ENCODE results near the gene LGI2. TPM values are rescaled to one million over a fixed set of nuclear protein-coding genes. Genes with fewer than 3 reads are reported as not detected.

The LGI2 gene
- total and polyA plus RNA-seq, 2 of the 8 experiments (the other 6 are each of a cell fraction or from before 2014, with no cell fraction given) = 2.3 to 4.0 TPM

GRCh38 chr4:25019501-25019900 is 11.2 kb downstream of the LGI2 start:
- no peak overlapping the region for H3K14ac ChIP-seq (ENCODE audit: insufficient read length)
- no peak overlapping the region for H2AFZ ChIP-seq (ENCODE audit: low read length)
- H3K27ac ChIP-seq (ENCODE audit: low read depth, low read length) = no peak overlapping the region
- no peaks in the 10 kb centered on the region for H3K9me3 ChIP-seq (ENCODE audit: insufficient read depth in 2 of 2, low read depth in 1 of 2, low read length in 1 of 2)
- H4K8ac ChIP-seq (ENCODE audit: extremely low read depth, insufficient read depth, low read length) = no peak overlapping the region
- H2BK15ac ChIP-seq (ENCODE audit: low read length) = no peak overlapping the region
- H3K56ac ChIP-seq (replicated peaks; ENCODE audit: insufficient read length, low read depth, low read length) = no peak overlapping the region
- no peaks in the 10 kb centered on the region for H3K4me1 ChIP-seq (replicated peaks in 1 of 4; ENCODE audit: control insufficient read depth in 3 of 4, insufficient read depth in 4 of 4, low read length in 3 of 4)
- H4K20me1 ChIP-seq (replicated peaks in 1 of 2; ENCODE audit: control insufficient read depth in 1 of 2, insufficient read depth in 2 of 2, low read length in 2 of 2) = no peaks in the 10 kb centered on the region
- H3K23ac ChIP-seq (ENCODE audit: insufficient read length) = no peak overlapping the region
- H2BK12ac ChIP-seq (ENCODE audit: low read depth, low read length) = no peak overlapping the region
- ChIA-PET POLR2A (ENCODE audit: partially characterized antibody) (no interaction called here), CTCF (ENCODE audit: partially characterized antibody) (no interaction called here)
- no peak overlapping the region for H4K91ac ChIP-seq (replicated peaks; ENCODE audit: insufficient read length, low read length)
- H3K9ac ChIP-seq (replicated peaks in 1 of 4; ENCODE audit: extremely low read depth in 1 of 4, low read depth in 3 of 4, low read length in 3 of 4) = no peak overlapping the region
- H2BK20ac ChIP-seq (ENCODE audit: low read length) = no peak overlapping the region
- no peak overlapping the region for H3K4ac ChIP-seq (replicated peaks; ENCODE audit: insufficient read length, low read depth, low read length)
- H3K4me3 ChIP-seq (ENCODE audit: extremely low read depth in 1 of 4, insufficient read depth in 2 of 4, low read depth in 3 of 4, low read length in 4 of 4) = no peak overlapping the region
- 89% methylated on average over 2 of the region's 2 CpGs; no CpG with 5 or more reads in 1 of the 2 experiments for WGBS, 2 experiments (ENCODE audit: extremely low coverage in 1 of 2, insufficient coverage in 1 of 2, insufficient read length in 1 of 2, insufficient replicate concordance in 2 of 2, low coverage in 1 of 2, low lambda C conversion rate in 2 of 2, missing lambda C conversion rate in 1 of 2)
- FAIRE-seq (no peak), DNase-seq (ENCODE audit: low read depth in 1 of 2, low spot score in 2 of 2) (no peak)
- no peaks in the 10 kb centered on the region for H3K79me1 ChIP-seq (ENCODE audit: low read depth, low read length)
- H3K27me3 ChIP-seq (replicated peaks in 1 of 4; ENCODE audit: control insufficient read depth in 3 of 4, extremely low read depth in 1 of 4, insufficient read depth in 3 of 4, low read length in 3 of 4) = no peaks in the 10 kb centered on the region
- no peaks in the 10 kb centered on the region for H3K36me3 ChIP-seq (ENCODE audit: control insufficient read depth in 2 of 4, insufficient read depth in 4 of 4, low read length in 3 of 4)
- no peak overlapping the region for H2BK5ac ChIP-seq (ENCODE audit: low read depth, low read length)
- H2AK5ac ChIP-seq (ENCODE audit: low read depth, low read length) = no peak overlapping the region
- H4K5ac ChIP-seq (ENCODE audit: insufficient read length, low read depth, low read length) = no peak overlapping the region
- no peaks in the 10 kb centered on the region for H3K23me2 ChIP-seq (ENCODE audit: low read depth, low read length)
- H3K4me2 ChIP-seq (ENCODE audit: insufficient read depth in 1 of 2, low read depth in 2 of 2, low read length in 2 of 2) = no peak overlapping the region
- TF ChIP-seq SP2 (IDR thresholded peaks at IDR 0.05; ENCODE audit: low read length) (no peak), CBX8 (IDR thresholded peaks at IDR 0.05; ENCODE audit: borderline replicate concordance, low read depth, low read length) (no peak), GABPA (IDR thresholded peaks at IDR 0.05; ENCODE audit: borderline replicate concordance, insufficient read depth, low read length) (no peak), SIX5 (IDR thresholded peaks at IDR 0.05; ENCODE audit: low read depth, low read length) (no peak)
- TF ChIP-seq, protein P1, sequence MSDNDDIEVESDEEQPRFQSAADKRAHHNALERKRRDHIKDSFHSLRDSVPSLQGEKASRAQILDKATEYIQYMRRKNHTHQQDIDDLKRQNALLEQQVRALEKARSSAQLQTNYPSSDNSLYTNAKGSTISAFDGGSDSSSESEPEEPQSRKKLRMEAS (IDR thresholded peaks at IDR 0.05) = no peak
- no peak overlapping the region for H2BK120ac ChIP-seq (replicated peaks; ENCODE audit: low read depth, low read length)
- no peaks in the 10 kb centered on the region for H3K79me2 ChIP-seq (ENCODE audit: control insufficient read depth in 1 of 2, insufficient read depth in 2 of 2, low read length in 2 of 2)
- no peak overlapping the region for H3K18ac ChIP-seq (ENCODE audit: extremely low read depth, low read length)

All from H1 (cell line).